ENCODE results near the gene RUFY1.
A peak's percentile ranks its signal among the peaks of the same experiment; 100 is the strongest.

RUFY1 gene

GRCh38 chr5:179572386-179572785 is 22.0 kb downstream of the RUFY1 start:
- Histone ChIP-seq H2AK5ac (ENCODE audit: low read depth, low read length) (no peak overlapping the region), H3K9ac (ENCODE audit: low read depth, low read length, poor library complexity) (peak overlapping the region; percentile 30), H4K91ac (ENCODE audit: low read depth, low read length, poor library complexity) (no peak overlapping the region), H3K36me3 (replicated peaks in 1 of 2; ENCODE audit: control insufficient read depth in 2 of 2, insufficient read depth in 2 of 2, low read length in 2 of 2) (peaks cover 31 to 91% of the 10 kb centered on the region in 2 donors), H3K27me3 (ENCODE audit: control insufficient read depth in 3 of 3, insufficient read depth in 3 of 3, low read depth in 1 of 3, low read length in 3 of 3) (no peaks in the 10 kb centered on the region), H3K4me2 (ENCODE audit: insufficient read depth, low read length, poor library complexity, severe bottlenecking) (no peak overlapping the region), H3K4ac (ENCODE audit: low read length) (no peak overlapping the region), H2BK15ac (ENCODE audit: low read length) (no peak overlapping the region), H3K79me1 (ENCODE audit: low read depth, low read length) (peaks cover 7% of the 10 kb centered on the region), H2AFZ (ENCODE audit: low read length) (no peak overlapping the region), H3K9me3 (replicated peaks in 1 of 2; ENCODE audit: control insufficient read depth in 2 of 2, insufficient read depth in 1 of 2, low read depth in 1 of 2, low read length in 2 of 2) (no peaks in the 10 kb centered on the region), H2BK5ac (ENCODE audit: low read length) (no peak overlapping the region), H2BK12ac (ENCODE audit: low read length) (no peak overlapping the region), H2BK120ac (ENCODE audit: low read depth, low read length) (no peak overlapping the region), H3K14ac (ENCODE audit: low read length) (no peak overlapping the region), H3K23ac (ENCODE audit: low read depth, low read length, poor library complexity) (peak overlapping the region; percentile 73), H4K8ac (ENCODE audit: low read depth, low read length) (no peak overlapping the region), H3K4me1 (ENCODE audit: control insufficient read depth in 2 of 2, insufficient read depth in 1 of 2, low read depth in 1 of 2, low read length in 2 of 2) (no peaks in the 10 kb centered on the region), H3K18ac (ENCODE audit: low read length) (no peak overlapping the region), H3K4me3 (ENCODE audit: low read length in 2 of 2) (no peak overlapping the region), H3K27ac (replicated peaks; ENCODE audit: low read length) (no peak overlapping the region)
- no peak for DNase-seq (ENCODE audit: low spot score)
- WGBS, 2 donors (ENCODE audit: extremely low coverage in 2 of 2, insufficient read length in 2 of 2, insufficient replicate concordance in 1 of 2): no CpG with 5 or more reads among the region's 8 CpGs

GRCh38 chr5:179577286-179577960 is 27.1 kb downstream of the RUFY1 start:
- Histone ChIP-seq H3K9ac (ENCODE audit: low read depth, low read length, poor library complexity) (no peak overlapping the region), H3K79me1 (ENCODE audit: low read depth, low read length) (peaks cover 1% of the 10 kb centered on the region), H3K4ac (ENCODE audit: low read length) (no peak overlapping the region), H2BK120ac (ENCODE audit: low read depth, low read length) (no peak overlapping the region), H2BK5ac (ENCODE audit: low read length) (no peak overlapping the region), H4K8ac (ENCODE audit: low read depth, low read length) (no peak overlapping the region), H4K91ac (ENCODE audit: low read depth, low read length, poor library complexity) (no peak overlapping the region), H2AFZ (ENCODE audit: low read length) (no peak overlapping the region), H2BK15ac (ENCODE audit: low read length) (no peak overlapping the region), H3K27ac (replicated peaks; ENCODE audit: low read length) (no peak overlapping the region), H2BK12ac (ENCODE audit: low read length) (no peak overlapping the region), H3K18ac (ENCODE audit: low read length) (no peak overlapping the region), H3K14ac (ENCODE audit: low read length) (no peak overlapping the region), H3K4me3 (ENCODE audit: low read length in 2 of 2) (no peak overlapping the region), H3K23ac (ENCODE audit: low read depth, low read length, poor library complexity) (no peak overlapping the region), H3K9me3 (replicated peaks in 1 of 2; ENCODE audit: control insufficient read depth in 2 of 2, insufficient read depth in 1 of 2, low read depth in 1 of 2, low read length in 2 of 2) (no peaks in the 10 kb centered on the region), H2AK5ac (ENCODE audit: low read depth, low read length) (no peak overlapping the region), H3K4me2 (ENCODE audit: insufficient read depth, low read length, poor library complexity, severe bottlenecking) (no peak overlapping the region), H3K36me3 (replicated peaks in 1 of 2; ENCODE audit: control insufficient read depth in 2 of 2, insufficient read depth in 2 of 2, low read length in 2 of 2) (peaks cover 19 to 83% of the 10 kb centered on the region in 2 donors), H3K27me3 (ENCODE audit: control insufficient read depth in 3 of 3, insufficient read depth in 3 of 3, low read depth in 1 of 3, low read length in 3 of 3) (no peaks in the 10 kb centered on the region), H3K4me1 (ENCODE audit: control insufficient read depth in 2 of 2, insufficient read depth in 1 of 2, low read depth in 1 of 2, low read length in 2 of 2) (no peaks in the 10 kb centered on the region)
- no CpG with 5 or more reads among the region's 42 CpGs for WGBS, 2 donors (ENCODE audit: extremely low coverage in 2 of 2, insufficient read length in 2 of 2, insufficient replicate concordance in 1 of 2)
- DNase-seq (ENCODE audit: low spot score): no peak

GRCh38 chr5:179585941-179586401 is 35.6 kb downstream of the RUFY1 start:
- no peak overlapping the region for H3K9ac ChIP-seq (ENCODE audit: low read depth, low read length, poor library complexity)
- H3K4me2 ChIP-seq (ENCODE audit: insufficient read depth, low read length, poor library complexity, severe bottlenecking): no peak overlapping the region
- no peak overlapping the region for H3K14ac ChIP-seq (ENCODE audit: low read length)
- H2BK12ac ChIP-seq (ENCODE audit: low read length): no peak overlapping the region
- H4K91ac ChIP-seq (ENCODE audit: low read depth, low read length, poor library complexity): no peak overlapping the region
- H2BK5ac ChIP-seq (ENCODE audit: low read length): peak overlapping the region; percentile 44
- H4K8ac ChIP-seq (ENCODE audit: low read depth, low read length): no peak overlapping the region
- no peak overlapping the region for H3K4ac ChIP-seq (ENCODE audit: low read length)
- H3K4me1 ChIP-seq (ENCODE audit: control insufficient read depth in 2 of 2, insufficient read depth in 1 of 2, low read depth in 1 of 2, low read length in 2 of 2): peaks cover 11 to 20% of the 10 kb centered on the region in 2 donors
- no peak overlapping the region for H2AK5ac ChIP-seq (ENCODE audit: low read depth, low read length)
- peak overlapping the region; percentile 70 for H2AFZ ChIP-seq (ENCODE audit: low read length)
- no CpG with 5 or more reads among the region's 9 CpGs for WGBS, 2 donors (ENCODE audit: extremely low coverage in 2 of 2, insufficient read length in 2 of 2, insufficient replicate concordance in 1 of 2)
- H2BK120ac ChIP-seq (ENCODE audit: low read depth, low read length): no peak overlapping the region
- peaks cover 26 to 77% of the 10 kb centered on the region in 2 donors for H3K36me3 ChIP-seq (replicated peaks in 1 of 2; ENCODE audit: control insufficient read depth in 2 of 2, insufficient read depth in 2 of 2, low read length in 2 of 2)
- peaks cover 2% of the 10 kb centered on the region for H3K79me1 ChIP-seq (ENCODE audit: low read depth, low read length)
- DNase-seq (ENCODE audit: low spot score): peak; percentile 57
- H3K27me3 ChIP-seq (ENCODE audit: control insufficient read depth in 3 of 3, insufficient read depth in 3 of 3, low read depth in 1 of 3, low read length in 3 of 3): no peaks in the 10 kb centered on the region
- peak overlapping the region in 1 of 2 donors; percentile 4 for H3K4me3 ChIP-seq (ENCODE audit: low read length in 2 of 2)
- no peak overlapping the region for H3K23ac ChIP-seq (ENCODE audit: low read depth, low read length, poor library complexity)
- H2BK15ac ChIP-seq (ENCODE audit: low read length): no peak overlapping the region
- H3K27ac ChIP-seq (replicated peaks; ENCODE audit: low read length): peak overlapping the region; percentile 70
- H3K9me3 ChIP-seq (replicated peaks in 1 of 2; ENCODE audit: control insufficient read depth in 2 of 2, insufficient read depth in 1 of 2, low read depth in 1 of 2, low read length in 2 of 2): peaks cover 0 to 3% of the 10 kb centered on the region in 2 donors
- no peak overlapping the region for H3K18ac ChIP-seq (ENCODE audit: low read length)

GRCh38 chr5:179588166-179588565 is 37.8 kb downstream of the RUFY1 start:
- Histone ChIP-seq H3K27me3 (ENCODE audit: control insufficient read depth in 3 of 3, insufficient read depth in 3 of 3, low read depth in 1 of 3, low read length in 3 of 3) (no peaks in the 10 kb centered on the region), H2BK12ac (ENCODE audit: low read length) (no peak overlapping the region), H3K36me3 (replicated peaks in 1 of 2; ENCODE audit: control insufficient read depth in 2 of 2, insufficient read depth in 2 of 2, low read length in 2 of 2) (peaks cover 29 to 74% of the 10 kb centered on the region in 2 donors), H3K4me2 (ENCODE audit: insufficient read depth, low read length, poor library complexity, severe bottlenecking) (no peak overlapping the region), H3K9ac (ENCODE audit: low read depth, low read length, poor library complexity) (peak overlapping the region; percentile 26), H2AFZ (ENCODE audit: low read length) (no peak overlapping the region), H3K14ac (ENCODE audit: low read length) (no peak overlapping the region), H4K8ac (ENCODE audit: low read depth, low read length) (no peak overlapping the region), H3K4ac (ENCODE audit: low read length) (no peak overlapping the region), H4K91ac (ENCODE audit: low read depth, low read length, poor library complexity) (no peak overlapping the region), H3K9me3 (replicated peaks in 1 of 2; ENCODE audit: control insufficient read depth in 2 of 2, insufficient read depth in 1 of 2, low read depth in 1 of 2, low read length in 2 of 2) (peaks cover 0 to 3% of the 10 kb centered on the region in 2 donors), H2BK15ac (ENCODE audit: low read length) (no peak overlapping the region), H2AK5ac (ENCODE audit: low read depth, low read length) (no peak overlapping the region), H2BK120ac (ENCODE audit: low read depth, low read length) (no peak overlapping the region), H3K4me1 (ENCODE audit: control insufficient read depth in 2 of 2, insufficient read depth in 1 of 2, low read depth in 1 of 2, low read length in 2 of 2) (peaks cover 11 to 20% of the 10 kb centered on the region in 2 donors), H3K23ac (ENCODE audit: low read depth, low read length, poor library complexity) (no peak overlapping the region), H3K27ac (replicated peaks; ENCODE audit: low read length) (no peak overlapping the region), H3K18ac (ENCODE audit: low read length) (no peak overlapping the region), H3K79me1 (ENCODE audit: low read depth, low read length) (peaks cover 2% of the 10 kb centered on the region), H2BK5ac (ENCODE audit: low read length) (no peak overlapping the region), H3K4me3 (ENCODE audit: low read length in 2 of 2) (no peak overlapping the region)
- no peak for DNase-seq (ENCODE audit: low spot score)
- WGBS, 2 donors (ENCODE audit: extremely low coverage in 2 of 2, insufficient read length in 2 of 2, insufficient replicate concordance in 1 of 2): no CpG with 5 or more reads among the region's 3 CpGs

Measured in neuronal stem cell (in vitro differentiated cells).